Measurements from ENCODE around the gene TBC1D22B. TPM values are rescaled to one million over a fixed set of nuclear protein-coding genes. Genes with fewer than 3 reads are reported as not detected.
A peak's percentile ranks its signal among the peaks of the same experiment; 100 is the strongest.

The TBC1D22B gene
- total RNA-seq, 1 experiment from 2014 or later: 9.1 TPM

DNA sequence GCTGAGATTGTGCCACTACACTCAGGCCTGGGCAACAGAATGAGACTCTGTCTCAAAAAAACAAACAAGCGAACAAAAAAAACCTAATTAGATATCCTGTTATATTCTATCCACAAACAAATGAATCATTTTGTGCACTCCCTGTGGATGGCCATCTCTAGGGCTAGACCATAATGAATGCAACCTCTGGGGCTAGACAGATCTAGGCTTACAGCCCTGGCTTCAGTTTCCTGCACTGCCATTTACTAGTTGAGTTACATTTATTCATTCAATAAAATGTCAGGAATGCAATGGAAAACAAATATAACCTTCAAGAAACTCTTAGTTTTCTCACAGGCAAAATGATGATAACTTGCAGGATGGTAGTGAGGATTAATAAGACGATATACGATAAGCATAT is 89.6 kb downstream of the TBC1D22B start:
- Histone ChIP-seq H3K36me3 (ENCODE audit: low read depth, low read length) (no peaks in the 10 kb centered on the region), H3K27me3 (ENCODE audit: low read length) (no peaks in the 10 kb centered on the region), H3F3A (ENCODE audit: low read length, unreplicated experiment) (no peaks in the 10 kb centered on the region), H3K4me2 (ENCODE audit: low read length) (no peak overlapping the region), H3K9me2 (replicated peaks; ENCODE audit: low read length) (no peaks in the 10 kb centered on the region), H3K4me1 (ENCODE audit: insufficient read depth, low read length) (no peaks in the 10 kb centered on the region), H3K9me3 (ENCODE audit: low read length) (no peaks in the 10 kb centered on the region), H4K20me1 (ENCODE audit: low read length) (no peaks in the 10 kb centered on the region), H3K4me3 (ENCODE audit: low read length) (no peak overlapping the region), H3K79me2 (ENCODE audit: low read length) (no peaks in the 10 kb centered on the region), H3K9ac (ENCODE audit: low read length) (no peak overlapping the region), H2AFZ (ENCODE audit: low read length) (no peak overlapping the region), H3K27ac (ENCODE audit: low read length) (no peak overlapping the region)
- ChIA-PET CTCF (no interaction called here), POLR2A (ENCODE audit: unreplicated experiment) (no interaction called here)
- peak; percentile 53; the same call in 1 of the 2 replicates for ATAC-seq
- TF ChIP-seq EZH2phosphoT487 (IDR thresholded peaks at IDR 0.05; ENCODE audit: borderline replicate concordance, low read length) (no peak), EZH2 (IDR thresholded peaks at IDR 0.05; ENCODE audit: low read length, unreplicated experiment) (no peak)
- TF ChIP-seq, protein P1, sequence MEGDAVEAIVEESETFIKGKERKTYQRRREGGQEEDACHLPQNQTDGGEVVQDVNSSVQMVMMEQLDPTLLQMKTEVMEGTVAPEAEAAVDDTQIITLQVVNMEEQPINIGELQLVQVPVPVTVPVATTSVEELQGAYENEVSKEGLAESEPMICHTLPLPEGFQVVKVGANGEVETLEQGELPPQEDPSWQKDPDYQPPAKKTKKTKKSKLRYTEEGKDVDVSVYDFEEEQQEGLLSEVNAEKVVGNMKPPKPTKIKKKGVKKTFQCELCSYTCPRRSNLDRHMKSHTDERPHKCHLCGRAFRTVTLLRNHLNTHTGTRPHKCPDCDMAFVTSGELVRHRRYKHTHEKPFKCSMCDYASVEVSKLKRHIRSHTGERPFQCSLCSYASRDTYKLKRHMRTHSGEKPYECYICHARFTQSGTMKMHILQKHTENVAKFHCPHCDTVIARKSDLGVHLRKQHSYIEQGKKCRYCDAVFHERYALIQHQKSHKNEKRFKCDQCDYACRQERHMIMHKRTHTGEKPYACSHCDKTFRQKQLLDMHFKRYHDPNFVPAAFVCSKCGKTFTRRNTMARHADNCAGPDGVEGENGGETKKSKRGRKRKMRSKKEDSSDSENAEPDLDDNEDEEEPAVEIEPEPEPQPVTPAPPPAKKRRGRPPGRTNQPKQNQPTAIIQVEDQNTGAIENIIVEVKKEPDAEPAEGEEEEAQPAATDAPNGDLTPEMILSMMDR (conservative IDR thresholded peaks at IDR 0.05; ENCODE audit: low read depth, low read length): no peak
- BruUV-seq (replicated peaks): no TSS peak
- DNase-seq: no peak
- intact Hi-C loops (cut with micrococcal nuclease): no loop called here

DNA sequence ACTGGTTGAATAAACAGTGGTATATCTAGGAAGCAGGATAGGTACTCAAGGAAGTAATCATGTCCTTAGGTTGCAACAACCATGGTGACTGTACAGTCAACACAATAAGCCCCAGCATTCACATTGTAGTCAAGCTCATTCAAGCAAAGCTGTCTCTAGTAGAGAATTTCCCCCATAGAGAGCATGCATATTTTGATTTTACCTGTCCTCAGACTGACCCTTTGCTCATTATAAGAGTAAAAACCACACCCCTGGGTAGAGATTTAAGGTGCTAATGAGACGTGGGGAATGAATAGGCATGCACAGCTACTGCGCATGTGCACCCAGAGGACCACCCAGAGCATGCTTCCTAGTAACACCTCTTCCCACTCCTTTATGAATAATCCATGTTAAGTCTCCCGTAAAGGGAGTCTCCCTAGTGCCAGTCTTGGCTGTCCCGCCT is 90.1 kb downstream of the TBC1D22B start:
- Histone ChIP-seq H3K79me2 (ENCODE audit: low read length) (no peaks in the 10 kb centered on the region), H3K9me2 (replicated peaks; ENCODE audit: low read length) (no peaks in the 10 kb centered on the region), H2AFZ (ENCODE audit: low read length) (no peak overlapping the region), H3K27ac (ENCODE audit: low read length) (no peak overlapping the region), H3K9ac (ENCODE audit: low read length) (no peak overlapping the region), H4K20me1 (ENCODE audit: low read length) (no peaks in the 10 kb centered on the region), H3K4me1 (ENCODE audit: insufficient read depth, low read length) (no peaks in the 10 kb centered on the region), H3K27me3 (ENCODE audit: low read length) (no peaks in the 10 kb centered on the region), H3F3A (ENCODE audit: low read length, unreplicated experiment) (no peaks in the 10 kb centered on the region), H3K4me2 (ENCODE audit: low read length) (no peak overlapping the region), H3K4me3 (ENCODE audit: low read length) (no peak overlapping the region), H3K36me3 (ENCODE audit: low read depth, low read length) (no peaks in the 10 kb centered on the region), H3K9me3 (ENCODE audit: low read length) (no peaks in the 10 kb centered on the region)
- ATAC-seq: no peak; the same call in 1 of the 2 replicates
- ChIA-PET POLR2A (ENCODE audit: unreplicated experiment) (no interaction called here), CTCF (no interaction called here)
- no peak for DNase-seq
- BruUV-seq (replicated peaks): no TSS peak
- TF ChIP-seq EZH2 (IDR thresholded peaks at IDR 0.05; ENCODE audit: low read length, unreplicated experiment): no peak
- TF ChIP-seq, protein P1 (conservative IDR thresholded peaks at IDR 0.05; ENCODE audit: low read depth, low read length): no peak
- intact Hi-C loops (cut with micrococcal nuclease): no loop called here

DNA sequence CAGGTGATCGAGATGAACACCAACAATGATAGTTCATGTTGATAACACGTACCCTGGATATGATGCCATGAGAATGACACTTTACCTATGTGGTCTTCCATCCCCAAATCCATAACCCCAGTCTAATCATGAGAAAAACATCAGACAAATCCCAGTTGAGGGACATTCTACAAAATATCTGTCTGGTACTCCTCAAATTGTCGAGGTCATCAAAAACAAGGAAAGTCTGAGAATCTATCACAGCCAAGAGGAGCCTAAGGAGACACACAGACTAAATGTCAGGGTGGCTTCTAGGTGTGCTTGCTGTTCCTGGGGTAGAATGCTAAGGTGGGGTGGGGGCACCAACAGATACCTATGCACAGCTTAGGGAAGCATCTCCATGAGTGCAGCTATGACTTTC is 93.5 kb downstream of the TBC1D22B start:
- TF ChIP-seq, protein P1 (conservative IDR thresholded peaks at IDR 0.05; ENCODE audit: low read depth, low read length): no peak
- TF ChIP-seq EZH2 (IDR thresholded peaks at IDR 0.05; ENCODE audit: low read length, unreplicated experiment): no peak
- TF ChIP-seq EZH2phosphoT487 (IDR thresholded peaks at IDR 0.05; ENCODE audit: borderline replicate concordance, low read length): no peak
- DNase-seq: no peak

More for the DNA sequence above, 93.5 kb downstream of the TBC1D22B start:
- BruUV-seq (replicated peaks): no TSS peak
- no peak overlapping the region for H3K27ac ChIP-seq (ENCODE audit: low read length)
- H3K4me3 ChIP-seq (ENCODE audit: low read length): no peak overlapping the region
- H3F3A ChIP-seq (ENCODE audit: low read length, unreplicated experiment): no peaks in the 10 kb centered on the region
- H3K4me2 ChIP-seq (ENCODE audit: low read length): no peak overlapping the region
- no peaks in the 10 kb centered on the region for H3K36me3 ChIP-seq (ENCODE audit: low read depth, low read length)
- no peaks in the 10 kb centered on the region for H3K9me2 ChIP-seq (replicated peaks; ENCODE audit: low read length)
- ChIA-PET CTCF (no interaction called here), POLR2A (ENCODE audit: unreplicated experiment) (no interaction called here)
- H3K79me2 ChIP-seq (ENCODE audit: low read length): peaks cover 22% of the 10 kb centered on the region
- no peaks in the 10 kb centered on the region for H3K9me3 ChIP-seq (ENCODE audit: low read length)
- no peak for ATAC-seq
- H3K4me1 ChIP-seq (ENCODE audit: insufficient read depth, low read length): peaks cover 15% of the 10 kb centered on the region
- intact Hi-C loops (cut with micrococcal nuclease): no loop called here
- H2AFZ ChIP-seq (ENCODE audit: low read length): no peak overlapping the region
- no peaks in the 10 kb centered on the region for H4K20me1 ChIP-seq (ENCODE audit: low read length)
- no peaks in the 10 kb centered on the region for H3K27me3 ChIP-seq (ENCODE audit: low read length)
- H3K9ac ChIP-seq (ENCODE audit: low read length): no peak overlapping the region

Data from PC-3 (cell line).